ENCODE results near the gene OR1N1.
"Not testable (repeated sequence)": the region's sequence is repeated elsewhere in the genome, so short reads cannot be mapped to it uniquely, and the experiment has no call there.

OR1N1 gene

GRCh38 chr9:122527193-122527592, at the start of gene OR1N1:
Gene OR1N1 (minus strand): TSS chr9:122527293. CDS start chr9:122527293, 0 bp downstream.
- no peak for DNase-seq

- DNase-seq = no peak
Measured at GRCh38 chr9:122572456-122572855, 45.4 kb upstream of the OR1N1 start.

GRCh38 chr9:122567901-122568300, 40.8 kb upstream of the OR1N1 start:
- DNase-seq = no peak

- DNase-seq = no peak
Measured at GRCh38 chr9:122562134-122562760, 35.2 kb upstream of the OR1N1 start.

GRCh38 chr9:122561446-122561845, 34.4 kb upstream of the OR1N1 start:
- DNase-seq = no peak

- DNase-seq = no peak
Measured at GRCh38 chr9:122552812-122553211, 25.7 kb upstream of the OR1N1 start, which contains the start of gene OR1N2. Gene OR1N2 (plus strand): TSS chr9:122553112. CDS start chr9:122553212, 100 bp downstream.

GRCh38 chr9:122551371-122551770, 24.3 kb upstream of the OR1N1 start:
- no peak for DNase-seq

GRCh38 chr9:122546196-122546595, 19.1 kb upstream of the OR1N1 start:
- DNase-seq = no peak

GRCh38 chr9:122538757-122539156, 11.7 kb upstream of the OR1N1 start:
- DNase-seq = no peak

- DNase-seq = not testable (repeated sequence)
Measured at GRCh38 chr9:122537066-122537465, 10.0 kb upstream of the OR1N1 start.

GRCh38 chr9:122536134-122536533, 9.0 kb upstream of the OR1N1 start:
- no peak for DNase-seq

GRCh38 chr9:122531157-122531556, 4.1 kb upstream of the OR1N1 start:
- not testable (repeated sequence) for DNase-seq

GRCh38 chr9:122526602-122527001, 491 bp downstream of the OR1N1 start:
- DNase-seq = no peak

GRCh38 chr9:122519376-122519775, 7.7 kb downstream of the OR1N1 start:
- DNase-seq = no peak

GRCh38 chr9:122518841-122519240, 8.3 kb downstream of the OR1N1 start, which contains the start of gene OR1J4:
Gene OR1J4 (plus strand): TSS chr9:122519141. CDS start chr9:122519141, 0 bp downstream.
- DNase-seq = no peak

GRCh38 chr9:122518226-122518625, 8.9 kb downstream of the OR1N1 start:
- DNase-seq = no peak

- DNase-seq = no peak
Measured at GRCh38 chr9:122510502-122510901, 16.6 kb downstream of the OR1N1 start, which contains the start of gene OR1J2. Gene OR1J2 (plus strand): TSS chr9:122510802. CDS start chr9:122510802, 0 bp downstream.

- no peak for DNase-seq
Measured at GRCh38 chr9:122506964-122507363, 20.1 kb downstream of the OR1N1 start.

- peak in 1 of 6 experiments; percentile 7 for DNase-seq
Measured at GRCh38 chr9:122498883-122499288, 28.2 kb downstream of the OR1N1 start.

GRCh38 chr9:122479062-122479461, 48.0 kb downstream of the OR1N1 start:
- DNase-seq = no peak

- DNase-seq = no peak
Measured at GRCh38 chr9:122477826-122478225, 49.3 kb downstream of the OR1N1 start, which contains the start of gene OR1J1. Gene OR1J1 (minus strand): TSS chr9:122477926. CDS start chr9:122477926, 0 bp downstream.

GRCh38 chr9:122477346-122477745, 49.7 kb downstream of the OR1N1 start:
- DNase-seq = no peak

Data from stimulated activated naive CD4-positive, alpha-beta T cell (primary cell).